ENCODE measurements around the gene OR10J1.
"Not testable (repeated sequence)": the region's sequence is repeated elsewhere in the genome, so short reads cannot be mapped to it uniquely, and the experiment has no call there.

The OR10J1 gene

GRCh38 chr1:159439422-159439821, at the start of gene OR10J1:
TSS of gene OR10J1 (plus strand) at chr1:159439722. CDS start at chr1:159439792, 70 bp downstream.
- H3K36me3 Mint-ChIP-seq (ENCODE audit: low read depth): no peaks in the 10 kb centered on the region
- ATAC-seq (no peak), DNase-seq (no peak)
- H3K9me3 Mint-ChIP-seq: no peaks in the 10 kb centered on the region
- H3K27ac Mint-ChIP-seq: no peak within 1 kb of the TSS
- H3K27me3 Mint-ChIP-seq: peaks cover 14% of the 10 kb centered on the region
- no peak within 1 kb of the TSS for H3K4me3 Mint-ChIP-seq
- no peaks in the 10 kb centered on the region for H3K4me1 Mint-ChIP-seq

GRCh38 chr1:159406821-159407220, 32.7 kb upstream of the OR10J1 start:
- Mint-ChIP-seq H3K9me3 (peaks cover 4% of the 10 kb centered on the region), H3K4me1 (no peaks in the 10 kb centered on the region), H3K4me3 (no peak overlapping the region), H3K27ac (no peak overlapping the region), H3K36me3 (ENCODE audit: low read depth) (no peaks in the 10 kb centered on the region), H3K27me3 (peaks cover 6% of the 10 kb centered on the region)
- DNase-seq: no peak
- no peak for ATAC-seq

GRCh38 chr1:159408862-159409400, 30.6 kb upstream of the OR10J1 start:
- no peaks in the 10 kb centered on the region for H3K4me1 Mint-ChIP-seq
- no peaks in the 10 kb centered on the region for H3K36me3 Mint-ChIP-seq (ENCODE audit: low read depth)
- H3K4me3 Mint-ChIP-seq: no peak overlapping the region
- DNase-seq (no peak), ATAC-seq (no peak)
- H3K27ac Mint-ChIP-seq: no peak overlapping the region
- H3K9me3 Mint-ChIP-seq: peaks cover 5% of the 10 kb centered on the region
- H3K27me3 Mint-ChIP-seq: peaks cover 2% of the 10 kb centered on the region

GRCh38 chr1:159421821-159422220, 17.7 kb upstream of the OR10J1 start:
- no peak overlapping the region for H3K4me3 Mint-ChIP-seq
- H3K27me3 Mint-ChIP-seq: peaks cover 9% of the 10 kb centered on the region
- H3K36me3 Mint-ChIP-seq (ENCODE audit: low read depth): peaks cover 6% of the 10 kb centered on the region
- no peaks in the 10 kb centered on the region for H3K4me1 Mint-ChIP-seq
- ATAC-seq: no peak
- H3K9me3 Mint-ChIP-seq: peaks cover 27% of the 10 kb centered on the region
- H3K27ac Mint-ChIP-seq: no peak overlapping the region
- DNase-seq: no peak

- DNase-seq (no peak), ATAC-seq (no peak)
- no peaks in the 10 kb centered on the region for H3K4me1 Mint-ChIP-seq
- H3K36me3 Mint-ChIP-seq (ENCODE audit: low read depth): no peaks in the 10 kb centered on the region
- H3K9me3 Mint-ChIP-seq: no peaks in the 10 kb centered on the region
- no peak overlapping the region for H3K27ac Mint-ChIP-seq
- H3K4me3 Mint-ChIP-seq: no peak overlapping the region
- H3K27me3 Mint-ChIP-seq: peaks cover 6% of the 10 kb centered on the region
These were observed 11.0 kb upstream of the OR10J1 start for GRCh38 chr1:159428536-159428935.

- H3K27ac Mint-ChIP-seq: no peak overlapping the region
- no peak overlapping the region for H3K4me3 Mint-ChIP-seq
- DNase-seq (no peak), ATAC-seq (no peak)
- peaks cover 6% of the 10 kb centered on the region for H3K27me3 Mint-ChIP-seq
- H3K4me1 Mint-ChIP-seq: no peaks in the 10 kb centered on the region
- no peaks in the 10 kb centered on the region for H3K9me3 Mint-ChIP-seq
- H3K36me3 Mint-ChIP-seq (ENCODE audit: low read depth): no peaks in the 10 kb centered on the region
These were observed 10.3 kb upstream of the OR10J1 start for GRCh38 chr1:159429074-159429861.

- peaks cover 3% of the 10 kb centered on the region for H3K27me3 Mint-ChIP-seq
- no peaks in the 10 kb centered on the region for H3K9me3 Mint-ChIP-seq
- H3K36me3 Mint-ChIP-seq (ENCODE audit: low read depth): no peaks in the 10 kb centered on the region
- DNase-seq (no peak), ATAC-seq (no peak)
- no peak overlapping the region for H3K27ac Mint-ChIP-seq
- no peak overlapping the region for H3K4me3 Mint-ChIP-seq
- H3K4me1 Mint-ChIP-seq: no peaks in the 10 kb centered on the region
These were observed 8.5 kb upstream of the OR10J1 start for GRCh38 chr1:159430985-159431384.

GRCh38 chr1:159431904-159432303, 7.6 kb upstream of the OR10J1 start, which contains the start of gene OR10J4:
TSS of gene OR10J4 (plus strand) at chr1:159432204.
- ATAC-seq (no peak), DNase-seq (no peak)
- Mint-ChIP-seq H3K27me3 (peaks cover 6% of the 10 kb centered on the region), H3K9me3 (no peaks in the 10 kb centered on the region), H3K27ac (no peak within 1 kb of the TSS), H3K4me3 (no peak within 1 kb of the TSS), H3K36me3 (ENCODE audit: low read depth) (no peaks in the 10 kb centered on the region), H3K4me1 (no peaks in the 10 kb centered on the region)

- H3K4me3 Mint-ChIP-seq: no peak overlapping the region
- no peak overlapping the region for H3K27ac Mint-ChIP-seq
- no peak for ATAC-seq
- peaks cover 11% of the 10 kb centered on the region for H3K27me3 Mint-ChIP-seq
- no peaks in the 10 kb centered on the region for H3K9me3 Mint-ChIP-seq
- no peak for DNase-seq
- no peaks in the 10 kb centered on the region for H3K36me3 Mint-ChIP-seq (ENCODE audit: low read depth)
- H3K4me1 Mint-ChIP-seq: no peaks in the 10 kb centered on the region
These were observed 3.1 kb upstream of the OR10J1 start for GRCh38 chr1:159436469-159436868.

GRCh38 chr1:159441360-159441759, 1.8 kb downstream of the OR10J1 start:
- H3K9me3 Mint-ChIP-seq: no peaks in the 10 kb centered on the region
- H3K36me3 Mint-ChIP-seq (ENCODE audit: low read depth): no peaks in the 10 kb centered on the region
- peaks cover 9% of the 10 kb centered on the region for H3K27me3 Mint-ChIP-seq
- no peaks in the 10 kb centered on the region for H3K4me1 Mint-ChIP-seq
- ATAC-seq: no peak
- H3K27ac Mint-ChIP-seq: no peak overlapping the region
- H3K4me3 Mint-ChIP-seq: no peak overlapping the region
- DNase-seq: no peak

- no peak overlapping the region for H3K4me3 Mint-ChIP-seq
- no peaks in the 10 kb centered on the region for H3K36me3 Mint-ChIP-seq (ENCODE audit: low read depth)
- ATAC-seq (no peak), DNase-seq (no peak)
- H3K4me1 Mint-ChIP-seq: no peaks in the 10 kb centered on the region
- H3K9me3 Mint-ChIP-seq: no peaks in the 10 kb centered on the region
- no peak overlapping the region for H3K27ac Mint-ChIP-seq
- H3K27me3 Mint-ChIP-seq: peaks cover 8% of the 10 kb centered on the region
These were observed 2.9 kb downstream of the OR10J1 start for GRCh38 chr1:159442428-159442827.

- ATAC-seq: no peak
- Mint-ChIP-seq H3K27me3 (peaks cover 8% of the 10 kb centered on the region), H3K4me1 (no peaks in the 10 kb centered on the region), H3K36me3 (ENCODE audit: low read depth) (no peaks in the 10 kb centered on the region), H3K4me3 (no peak overlapping the region), H3K9me3 (peaks cover 6% of the 10 kb centered on the region), H3K27ac (no peak overlapping the region)
- no peak for DNase-seq
These were observed 3.7 kb downstream of the OR10J1 start for GRCh38 chr1:159443066-159443750.

- peaks cover 9% of the 10 kb centered on the region for H3K9me3 Mint-ChIP-seq
- H3K27me3 Mint-ChIP-seq: peaks cover 5% of the 10 kb centered on the region
- DNase-seq: no peak
- ATAC-seq: no peak
- H3K4me3 Mint-ChIP-seq: no peak overlapping the region
- no peak overlapping the region for H3K27ac Mint-ChIP-seq
- H3K4me1 Mint-ChIP-seq: no peaks in the 10 kb centered on the region
- no peaks in the 10 kb centered on the region for H3K36me3 Mint-ChIP-seq (ENCODE audit: low read depth)
These were observed 5.0 kb downstream of the OR10J1 start for GRCh38 chr1:159444511-159444910.

- Mint-ChIP-seq H3K4me3 (no peak overlapping the region), H3K27me3 (peaks cover 2% of the 10 kb centered on the region), H3K36me3 (ENCODE audit: low read depth) (no peaks in the 10 kb centered on the region), H3K9me3 (peaks cover 18% of the 10 kb centered on the region), H3K4me1 (no peaks in the 10 kb centered on the region), H3K27ac (no peak overlapping the region)
- DNase-seq: no peak
- ATAC-seq: no peak
These were observed 8.7 kb downstream of the OR10J1 start for GRCh38 chr1:159448181-159448580.

GRCh38 chr1:159449605-159450004, 10.1 kb downstream of the OR10J1 start:
- ATAC-seq; H3K36me3 Mint-ChIP-seq (ENCODE audit: low read depth); DNase-seq; H3K4me3 Mint-ChIP-seq; H3K4me1 Mint-ChIP-seq; H3K27ac Mint-ChIP-seq; H3K27me3 Mint-ChIP-seq: not testable (repeated sequence)
- peaks cover 24% of the 10 kb centered on the region for H3K9me3 Mint-ChIP-seq
